ENCODE data around the gene MYADM.

MYADM gene

DNA sequence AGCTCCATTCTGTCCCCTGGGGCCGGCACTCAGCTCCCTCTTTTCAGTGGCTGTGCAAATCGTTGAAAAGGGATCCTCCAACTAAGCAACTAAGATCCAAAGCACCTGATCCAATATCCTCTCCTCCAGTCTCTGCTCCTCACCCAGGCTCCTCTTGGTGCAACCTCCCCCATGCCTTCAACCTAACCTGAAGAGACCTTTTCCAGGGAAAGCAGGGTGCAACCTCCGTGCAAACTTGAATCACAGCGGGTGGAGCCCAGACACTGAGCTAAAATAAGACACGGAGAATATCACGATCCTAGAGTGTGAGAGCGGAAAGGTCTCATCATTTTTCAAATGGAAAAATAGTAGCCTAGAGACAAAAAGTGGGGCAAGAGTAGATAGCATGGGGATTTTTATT is 49.7 kb downstream of the MYADM start:
- no peak for DNase-seq
